Thyroid gland (tissue), 4 donors: ENCODE data around the gene NPAS2.

Source experiments
- POLR2A ChIP-seq, 2 donors: fragments of 450-650 bp; IDR thresholded peaks; one replicate each; pipeline ENCODE4 v1.6.1; 2017; ENCODE audit warnings: antibody characterized with exemption in 2 of 2, mild to moderate bottlenecking in 2 of 2, moderate library complexity in 1 of 2
- TF ChIP-seq, protein P1 (sequence below), 6 experiments: fragments of 200-600 bp in 3 of 6; fragments of 450-650 bp in 3 of 6; sonication (generic) in 3 of 6; IDR thresholded peaks; one replicate each; pipeline ENCODE4 v1.5.1; 2016 to 2019; ENCODE audit warnings: antibody characterized with exemption in 6 of 6, mild to moderate bottlenecking in 2 of 6, inconsistent platforms in 1 of 6, moderate library complexity in 1 of 6

DNA sequence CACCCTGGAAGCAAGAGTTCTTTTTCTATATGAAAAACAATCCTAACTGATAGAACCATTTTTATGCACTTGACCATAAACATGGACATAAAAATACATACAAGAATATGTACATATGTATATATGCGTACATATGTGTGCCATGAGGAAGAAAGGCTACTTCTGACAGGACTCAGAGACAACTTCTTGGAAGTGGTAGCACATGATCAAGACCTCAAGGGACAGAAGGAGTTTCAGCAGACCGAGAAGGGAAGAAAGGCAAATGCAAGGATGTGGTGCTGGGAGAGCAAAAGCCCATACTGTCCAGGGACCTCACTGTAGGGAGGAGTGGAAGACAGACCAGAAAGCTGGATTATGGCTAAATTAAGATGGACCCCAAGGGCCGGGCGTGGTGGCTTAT, 11.4 kb upstream of the NPAS2 start:
- TF ChIP-seq, protein P1, sequence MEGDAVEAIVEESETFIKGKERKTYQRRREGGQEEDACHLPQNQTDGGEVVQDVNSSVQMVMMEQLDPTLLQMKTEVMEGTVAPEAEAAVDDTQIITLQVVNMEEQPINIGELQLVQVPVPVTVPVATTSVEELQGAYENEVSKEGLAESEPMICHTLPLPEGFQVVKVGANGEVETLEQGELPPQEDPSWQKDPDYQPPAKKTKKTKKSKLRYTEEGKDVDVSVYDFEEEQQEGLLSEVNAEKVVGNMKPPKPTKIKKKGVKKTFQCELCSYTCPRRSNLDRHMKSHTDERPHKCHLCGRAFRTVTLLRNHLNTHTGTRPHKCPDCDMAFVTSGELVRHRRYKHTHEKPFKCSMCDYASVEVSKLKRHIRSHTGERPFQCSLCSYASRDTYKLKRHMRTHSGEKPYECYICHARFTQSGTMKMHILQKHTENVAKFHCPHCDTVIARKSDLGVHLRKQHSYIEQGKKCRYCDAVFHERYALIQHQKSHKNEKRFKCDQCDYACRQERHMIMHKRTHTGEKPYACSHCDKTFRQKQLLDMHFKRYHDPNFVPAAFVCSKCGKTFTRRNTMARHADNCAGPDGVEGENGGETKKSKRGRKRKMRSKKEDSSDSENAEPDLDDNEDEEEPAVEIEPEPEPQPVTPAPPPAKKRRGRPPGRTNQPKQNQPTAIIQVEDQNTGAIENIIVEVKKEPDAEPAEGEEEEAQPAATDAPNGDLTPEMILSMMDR (IDR thresholded peaks at IDR 0.05): no peak
- TF ChIP-seq POLR2A (IDR thresholded peaks at IDR 0.05): no peak
